ENCODE data around the gene SUSD2. TPM values are rescaled to one million over a fixed set of nuclear protein-coding genes. Genes with fewer than 3 reads are reported as not detected.

Gene SUSD2, protein sequence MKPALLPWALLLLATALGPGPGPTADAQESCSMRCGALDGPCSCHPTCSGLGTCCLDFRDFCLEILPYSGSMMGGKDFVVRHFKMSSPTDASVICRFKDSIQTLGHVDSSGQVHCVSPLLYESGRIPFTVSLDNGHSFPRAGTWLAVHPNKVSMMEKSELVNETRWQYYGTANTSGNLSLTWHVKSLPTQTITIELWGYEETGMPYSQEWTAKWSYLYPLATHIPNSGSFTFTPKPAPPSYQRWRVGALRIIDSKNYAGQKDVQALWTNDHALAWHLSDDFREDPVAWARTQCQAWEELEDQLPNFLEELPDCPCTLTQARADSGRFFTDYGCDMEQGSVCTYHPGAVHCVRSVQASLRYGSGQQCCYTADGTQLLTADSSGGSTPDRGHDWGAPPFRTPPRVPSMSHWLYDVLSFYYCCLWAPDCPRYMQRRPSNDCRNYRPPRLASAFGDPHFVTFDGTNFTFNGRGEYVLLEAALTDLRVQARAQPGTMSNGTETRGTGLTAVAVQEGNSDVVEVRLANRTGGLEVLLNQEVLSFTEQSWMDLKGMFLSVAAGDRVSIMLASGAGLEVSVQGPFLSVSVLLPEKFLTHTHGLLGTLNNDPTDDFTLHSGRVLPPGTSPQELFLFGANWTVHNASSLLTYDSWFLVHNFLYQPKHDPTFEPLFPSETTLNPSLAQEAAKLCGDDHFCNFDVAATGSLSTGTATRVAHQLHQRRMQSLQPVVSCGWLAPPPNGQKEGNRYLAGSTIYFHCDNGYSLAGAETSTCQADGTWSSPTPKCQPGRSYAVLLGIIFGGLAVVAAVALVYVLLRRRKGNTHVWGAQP
- total RNA-seq (6.1 and 9.7 TPM in 2 replicates), polyA plus RNA-seq (6.9 and 10.8 TPM in 2 replicates)

GRCh38 chr22:24181088-24181995 lies at the start of gene SUSD2:
Gene SUSD2 (plus strand): TSS chr22:24181487. CDS start chr22:24181520, 33 bp downstream.
- peak; percentile 72 for DNase-seq (ENCODE audit: low spot score)
- TF ChIP-seq, protein P1, sequence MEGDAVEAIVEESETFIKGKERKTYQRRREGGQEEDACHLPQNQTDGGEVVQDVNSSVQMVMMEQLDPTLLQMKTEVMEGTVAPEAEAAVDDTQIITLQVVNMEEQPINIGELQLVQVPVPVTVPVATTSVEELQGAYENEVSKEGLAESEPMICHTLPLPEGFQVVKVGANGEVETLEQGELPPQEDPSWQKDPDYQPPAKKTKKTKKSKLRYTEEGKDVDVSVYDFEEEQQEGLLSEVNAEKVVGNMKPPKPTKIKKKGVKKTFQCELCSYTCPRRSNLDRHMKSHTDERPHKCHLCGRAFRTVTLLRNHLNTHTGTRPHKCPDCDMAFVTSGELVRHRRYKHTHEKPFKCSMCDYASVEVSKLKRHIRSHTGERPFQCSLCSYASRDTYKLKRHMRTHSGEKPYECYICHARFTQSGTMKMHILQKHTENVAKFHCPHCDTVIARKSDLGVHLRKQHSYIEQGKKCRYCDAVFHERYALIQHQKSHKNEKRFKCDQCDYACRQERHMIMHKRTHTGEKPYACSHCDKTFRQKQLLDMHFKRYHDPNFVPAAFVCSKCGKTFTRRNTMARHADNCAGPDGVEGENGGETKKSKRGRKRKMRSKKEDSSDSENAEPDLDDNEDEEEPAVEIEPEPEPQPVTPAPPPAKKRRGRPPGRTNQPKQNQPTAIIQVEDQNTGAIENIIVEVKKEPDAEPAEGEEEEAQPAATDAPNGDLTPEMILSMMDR (IDR thresholded peaks at IDR 0.05; ENCODE audit: poor library complexity): no peak
- TF ChIP-seq EZH2phosphoT487 (IDR thresholded peaks at IDR 0.05; ENCODE audit: low read depth, severe bottlenecking, unreplicated experiment) (no peak), EZH2 (IDR thresholded peaks at IDR 0.05; ENCODE audit: borderline replicate concordance) (no peak)
- no peak within 1 kb of the TSS for H3K4me3 ChIP-seq
- peak within 1 kb of the TSS; percentile 49 for H3K4me2 ChIP-seq
- H3K4me1 ChIP-seq (ENCODE audit: insufficient read depth): peaks cover 4% of the 10 kb centered on the region
- no peaks in the 10 kb centered on the region for H3K9me2 ChIP-seq (replicated peaks; ENCODE audit: insufficient read depth)
- no peaks in the 10 kb centered on the region for H3K79me2 ChIP-seq
- no peaks in the 10 kb centered on the region for H3K36me3 ChIP-seq (replicated peaks; ENCODE audit: insufficient read depth, low read depth)
- WGBS (ENCODE audit: low lambda C conversion rate, missing lambda C conversion rate): 46% methylated on average over 25 of the region's 35 CpGs
- no peaks in the 10 kb centered on the region for H3K27me3 ChIP-seq
- no peaks in the 10 kb centered on the region for H3K9me3 ChIP-seq (ENCODE audit: low read depth)
- no peak within 1 kb of the TSS for H2AFZ ChIP-seq
- no peaks in the 10 kb centered on the region for H4K20me1 ChIP-seq (ENCODE audit: insufficient read depth, poor library complexity, severe bottlenecking)
- H3K27ac ChIP-seq: no peak within 1 kb of the TSS

GRCh38 chr22:24133187-24133965 lies 47.9 kb upstream of the SUSD2 start:
- no peaks in the 10 kb centered on the region for H3K9me3 ChIP-seq (ENCODE audit: low read depth)
- no peak for DNase-seq (ENCODE audit: low spot score)
- TF ChIP-seq, protein P1 (IDR thresholded peaks at IDR 0.05; ENCODE audit: poor library complexity): peak; percentile 27
- TF ChIP-seq EZH2phosphoT487 (IDR thresholded peaks at IDR 0.05; ENCODE audit: low read depth, severe bottlenecking, unreplicated experiment) (no peak), EZH2 (IDR thresholded peaks at IDR 0.05; ENCODE audit: borderline replicate concordance) (no peak)
- H3K4me2 ChIP-seq: no peak overlapping the region
- WGBS (ENCODE audit: low lambda C conversion rate, missing lambda C conversion rate): 92% methylated on average over 11 of the region's 11 CpGs
- H3K4me1 ChIP-seq (ENCODE audit: insufficient read depth): peaks cover 5% of the 10 kb centered on the region
- H3K27ac ChIP-seq: no peak overlapping the region
- no peaks in the 10 kb centered on the region for H3K9me2 ChIP-seq (replicated peaks; ENCODE audit: insufficient read depth)
- no peaks in the 10 kb centered on the region for H3K79me2 ChIP-seq
- H2AFZ ChIP-seq: no peak overlapping the region
- H3K27me3 ChIP-seq: no peaks in the 10 kb centered on the region
- H3K36me3 ChIP-seq (replicated peaks; ENCODE audit: insufficient read depth, low read depth): no peaks in the 10 kb centered on the region
- no peaks in the 10 kb centered on the region for H4K20me1 ChIP-seq (ENCODE audit: insufficient read depth, poor library complexity, severe bottlenecking)
- H3K4me3 ChIP-seq: no peak overlapping the region
